Activated CD4-positive, alpha-beta T cell treated with anti-CD3 and anti-CD28 coated beads, Interleukin-2, amount 50 U/mL, for 48 hours (primary cell): Measurements from ENCODE around the gene SH2D3C.
A peak's percentile ranks its signal among the peaks of the same experiment; 100 is the strongest.
"Not testable (repeated sequence)": the region's sequence is repeated elsewhere in the genome, so short reads cannot be mapped to it uniquely, and the experiment has no call there.

Experiments
- DNase-seq, 2 experiments: peaks; one replicate each; pipeline ENCODE4 v3.0.0-alpha.2; 2020

The SH2D3C gene

GRCh38 chr9:127767410-127767809, 11.1 kb downstream of the SH2D3C start:
- DNase-seq = no peak

GRCh38 chr9:127765418-127765817, 13.0 kb downstream of the SH2D3C start:
- no peak for DNase-seq

- peak; percentile 47 to 56 for DNase-seq
Observed at GRCh38 chr9:127763918-127764384, 14.5 kb downstream of the SH2D3C start.

- DNase-seq = no peak
Observed at GRCh38 chr9:127762111-127762676, 16.3 kb downstream of the SH2D3C start.

- no peak for DNase-seq
Observed at GRCh38 chr9:127761491-127761956, 16.9 kb downstream of the SH2D3C start.

GRCh38 chr9:127761061-127761460, 17.4 kb downstream of the SH2D3C start:
- no peak for DNase-seq

GRCh38 chr9:127758843-127759242, 19.6 kb downstream of the SH2D3C start:
- no peak for DNase-seq

GRCh38 chr9:127756776-127757175, 21.7 kb downstream of the SH2D3C start:
- not testable (repeated sequence) for DNase-seq

GRCh38 chr9:127756233-127756632, 22.2 kb downstream of the SH2D3C start:
- no peak for DNase-seq

- no peak for DNase-seq
Observed at GRCh38 chr9:127755061-127756060, 23.1 kb downstream of the SH2D3C start.

GRCh38 chr9:127754099-127755060, 24.1 kb downstream of the SH2D3C start:
- no peak for DNase-seq

- DNase-seq = no peak
Observed at GRCh38 chr9:127753622-127754021, 24.8 kb downstream of the SH2D3C start.

- DNase-seq = no peak
Observed at GRCh38 chr9:127753148-127753547, 25.3 kb downstream of the SH2D3C start.

GRCh38 chr9:127751269-127752054, 27.0 kb downstream of the SH2D3C start:
- DNase-seq = no peak

GRCh38 chr9:127749090-127749787, 29.2 kb downstream of the SH2D3C start:
- no peak for DNase-seq

- DNase-seq = no peak
Observed at GRCh38 chr9:127746959-127747569, 31.4 kb downstream of the SH2D3C start.

GRCh38 chr9:127744398-127745110, 33.9 kb downstream of the SH2D3C start:
- DNase-seq = no peak

- no peak for DNase-seq
Observed at GRCh38 chr9:127742435-127743088, 35.9 kb downstream of the SH2D3C start.

- DNase-seq = no peak
Observed at GRCh38 chr9:127741831-127742434, 36.5 kb downstream of the SH2D3C start.
